Stimulated activated naive CD8-positive, alpha-beta T cell treated with anti-CD3 and anti-CD28 coated beads, Interleukin-15, amount 100 ng/mL, for 72 hours (primary cell): ENCODE data around the gene PTPRG.

ENCODE experiments used
- ATAC-seq: fragments of 150-1000 bp; cut with Tn5 transposase; 2 replicates; pipeline ENCODE4 v1.10.0; 2021; ENCODE audit warnings: mild to moderate bottlenecking, moderate library complexity
- DNase-seq, 2 donors: peaks; one replicate each; pipeline ENCODE4 v3.0.0; 2021 to 2022
- H3K27ac Mint-ChIP-seq, 2 donors: one replicate each; pipeline ENCODE4 v1.8.0; 2022; ENCODE audit warnings: mild to moderate bottlenecking in 2 of 2, mixed read lengths in 2 of 2, moderate library complexity in 2 of 2
- H3K27me3 Mint-ChIP-seq: one replicate; pipeline ENCODE4 v1.8.0; 2022; ENCODE audit warnings: mixed read lengths
- H3K4me1 Mint-ChIP-seq: one replicate; pipeline ENCODE4 v1.8.0; 2022; ENCODE audit warnings: mild to moderate bottlenecking, mixed read lengths
- H3K4me3 Mint-ChIP-seq, 2 donors: one replicate each; pipeline ENCODE4 v1.8.0; 2022; ENCODE audit warnings: mild to moderate bottlenecking in 2 of 2, mixed read lengths in 2 of 2, moderate library complexity in 1 of 2
- H3K9me3 Mint-ChIP-seq, 2 donors: one replicate each; pipeline ENCODE4 v1.8.0; 2022; ENCODE audit warnings: mixed read lengths in 2 of 2

The PTPRG gene

DNA sequence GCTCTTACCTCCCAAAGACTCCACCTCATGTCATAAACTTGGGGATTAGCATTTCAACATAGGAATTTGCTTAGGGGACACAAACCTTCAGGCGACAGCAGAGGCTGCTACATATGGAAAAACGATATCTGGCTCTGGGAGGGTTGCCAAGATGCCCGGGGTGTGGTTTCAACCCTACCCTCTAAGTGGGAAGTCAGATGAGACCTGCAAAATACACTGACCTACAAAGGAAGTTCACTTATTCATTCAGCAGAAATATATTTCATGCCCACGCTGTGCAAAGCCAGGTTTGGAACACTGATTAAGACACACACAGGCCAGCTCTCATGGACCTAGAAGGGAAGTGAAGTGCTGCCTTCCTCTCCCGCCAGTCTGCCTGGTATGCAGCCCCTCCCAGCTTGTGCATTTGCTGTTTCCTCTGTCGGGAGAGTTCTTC, 572.7 kb downstream of the PTPRG start:
- no peak for DNase-seq
- Mint-ChIP-seq H3K4me1 (no peaks in the 10 kb centered on the region), H3K27me3 (peaks cover 26% of the 10 kb centered on the region), H3K27ac (no peak overlapping the region), H3K4me3 (no peak overlapping the region), H3K9me3 (peaks cover 6 to 11% of the 10 kb centered on the region in 2 donors)
- no peak for ATAC-seq

GRCh38 chr3:62135741-62136140, 574.4 kb downstream of the PTPRG start:
- ATAC-seq (no peak), DNase-seq (no peak)
- Mint-ChIP-seq H3K27ac (no peak overlapping the region), H3K4me1 (no peaks in the 10 kb centered on the region), H3K4me3 (no peak overlapping the region), H3K9me3 (peaks cover 6 to 11% of the 10 kb centered on the region in 2 donors), H3K27me3 (peaks cover 37% of the 10 kb centered on the region)

DNA sequence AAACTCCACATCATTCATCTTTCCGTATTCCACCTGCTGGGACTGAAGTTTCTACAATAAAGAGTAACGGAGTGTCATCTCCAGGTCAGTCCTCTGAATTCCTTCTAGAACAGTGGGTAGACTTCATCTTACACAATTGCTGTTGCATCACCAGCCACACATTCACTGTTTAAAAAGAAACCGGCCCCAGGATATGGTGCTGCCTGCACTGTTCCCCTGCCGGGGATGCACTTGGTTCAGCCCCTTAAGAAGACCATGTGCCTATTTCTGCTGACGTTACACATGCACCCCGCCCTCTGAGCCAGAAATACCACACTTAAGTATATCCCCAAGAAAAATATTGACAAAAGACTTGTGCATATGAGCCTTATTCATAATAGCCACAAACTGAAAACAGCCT, 578.6 kb downstream of the PTPRG start:
- Mint-ChIP-seq H3K4me3 (no peak overlapping the region), H3K4me1 (no peaks in the 10 kb centered on the region), H3K27ac (no peak overlapping the region), H3K27me3 (peaks cover 22% of the 10 kb centered on the region), H3K9me3 (peaks cover 6 to 11% of the 10 kb centered on the region in 2 donors)
- ATAC-seq (no peak), DNase-seq (no peak)

DNA sequence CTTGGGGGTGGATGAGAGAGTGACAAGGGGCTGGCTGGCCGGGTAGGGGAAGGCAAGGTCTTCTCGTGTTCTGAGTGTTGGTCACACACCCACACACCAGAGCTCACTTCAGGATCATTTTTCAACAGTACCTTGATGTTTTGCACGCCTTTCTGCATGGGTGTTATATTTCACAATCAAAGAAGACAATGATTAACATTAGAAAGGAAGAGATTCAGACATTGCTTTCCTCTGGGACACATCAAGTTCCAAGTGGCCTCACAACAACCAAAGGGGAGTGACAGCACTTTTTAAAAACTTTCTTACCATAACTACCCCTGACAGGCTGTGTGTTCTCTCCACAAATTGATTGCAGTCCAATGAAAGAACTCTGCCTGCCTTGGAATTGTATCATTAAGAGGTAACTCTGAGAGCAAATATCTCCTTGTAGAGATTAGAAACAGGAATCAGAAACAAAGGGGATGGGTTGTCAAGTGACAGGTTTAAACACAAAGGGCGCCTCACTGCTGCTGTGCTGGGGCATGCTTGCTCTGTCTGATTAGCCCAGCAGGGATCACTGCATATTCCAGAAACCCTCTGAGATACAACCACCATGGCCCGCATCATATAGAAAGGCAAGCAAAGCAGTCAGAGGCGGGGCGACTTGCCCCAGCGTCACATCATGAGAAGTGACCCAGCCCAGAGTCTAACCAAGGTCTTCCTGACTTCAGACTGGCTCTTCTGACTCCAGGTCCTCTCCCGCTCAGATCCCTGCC, 581.1 kb downstream of the PTPRG start:
- no peak for DNase-seq
- H3K9me3 Mint-ChIP-seq, result no peaks in the 10 kb centered on the region
- H3K4me3 Mint-ChIP-seq, result no peak overlapping the region
- H3K27ac Mint-ChIP-seq, result no peak overlapping the region
- peaks cover 15% of the 10 kb centered on the region for H3K27me3 Mint-ChIP-seq
- no peaks in the 10 kb centered on the region for H3K4me1 Mint-ChIP-seq
- no peak for ATAC-seq

DNA sequence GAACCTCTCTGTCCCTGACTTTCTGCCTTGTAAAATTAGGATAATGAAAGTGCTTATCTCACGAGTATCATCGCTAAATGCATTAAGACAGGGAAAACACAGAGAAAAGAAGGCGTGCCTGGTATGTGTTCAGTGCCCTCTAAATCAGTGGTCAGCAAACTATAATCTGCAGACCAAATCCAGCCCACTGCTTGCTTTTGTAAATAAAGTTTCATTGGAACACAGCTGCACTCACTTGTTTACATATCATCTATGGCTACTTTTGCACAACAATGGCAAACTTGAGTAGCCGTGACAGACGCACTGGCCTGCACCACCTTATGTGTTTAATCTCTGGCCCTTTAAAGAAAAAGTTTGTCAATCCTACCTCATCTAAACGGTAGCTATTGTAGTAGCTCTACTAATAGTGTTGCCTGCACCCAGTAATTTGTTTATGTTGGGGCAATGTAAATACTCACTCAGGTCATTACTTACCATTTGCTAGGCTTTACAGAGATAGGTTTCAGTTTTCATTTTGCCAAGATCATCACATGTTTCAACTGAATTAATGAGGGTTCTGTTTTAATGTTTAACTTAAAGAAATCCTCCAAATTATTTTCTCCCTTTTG, 582.6 kb downstream of the PTPRG start:
- Mint-ChIP-seq H3K27ac (no peak overlapping the region), H3K4me3 (no peak overlapping the region), H3K4me1 (no peaks in the 10 kb centered on the region), H3K27me3 (peaks cover 13% of the 10 kb centered on the region), H3K9me3 (no peaks in the 10 kb centered on the region)
- ATAC-seq, result no peak
- DNase-seq, result no peak

DNA sequence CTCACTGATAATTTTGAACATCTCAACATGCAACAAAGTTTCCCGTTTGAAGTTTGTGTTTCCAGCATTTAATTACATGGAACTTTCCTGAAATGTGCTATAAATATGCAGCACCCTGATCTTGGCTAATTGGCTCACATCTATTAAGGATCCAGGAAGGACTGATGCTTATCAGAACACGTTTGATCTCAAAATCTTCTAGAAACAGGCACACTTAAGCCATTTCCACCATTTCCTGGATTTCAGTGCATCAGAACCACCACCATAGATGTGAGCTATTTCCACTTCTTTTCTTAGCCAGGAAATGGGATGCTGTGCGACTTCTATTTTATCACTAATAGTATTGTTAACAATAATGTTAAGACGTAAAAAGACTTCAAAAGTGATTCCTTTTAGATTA, 583.1 kb downstream of the PTPRG start:
- Mint-ChIP-seq H3K9me3 (no peaks in the 10 kb centered on the region), H3K27me3 (peaks cover 8% of the 10 kb centered on the region), H3K27ac (no peak overlapping the region), H3K4me3 (no peak overlapping the region), H3K4me1 (no peaks in the 10 kb centered on the region)
- ATAC-seq (no peak), DNase-seq (no peak)

DNA sequence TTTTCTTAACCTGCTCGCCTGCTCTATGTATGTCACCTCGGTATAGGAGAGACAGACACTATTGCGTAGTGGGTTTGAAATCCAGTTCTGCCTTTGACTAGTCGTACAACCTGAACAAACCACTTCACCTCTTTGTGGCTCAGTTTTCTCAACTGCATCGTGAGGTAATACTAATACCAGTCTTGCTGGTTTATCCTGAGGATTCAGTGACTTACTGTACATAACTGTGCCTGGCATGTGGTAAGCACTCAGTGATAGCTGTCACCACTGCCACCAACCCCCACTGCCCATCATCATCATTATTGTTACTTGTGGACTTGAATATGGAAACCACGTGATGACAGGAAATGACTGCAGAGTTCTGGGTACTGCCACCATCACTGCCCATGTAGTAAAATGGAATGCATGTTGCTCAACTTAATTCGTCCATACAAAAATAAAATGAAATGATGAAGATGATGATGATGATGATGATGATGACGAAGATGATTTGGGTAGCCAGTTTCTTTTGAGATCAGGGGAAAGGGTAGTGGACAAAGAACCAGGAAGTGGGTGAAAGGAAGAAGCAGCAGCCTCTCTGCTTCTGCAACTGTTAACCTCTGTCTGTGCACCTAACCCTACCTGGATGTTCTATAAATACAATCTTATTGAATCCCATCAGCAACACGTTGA, 583.9 kb downstream of the PTPRG start:
- H3K4me1 Mint-ChIP-seq, result no peaks in the 10 kb centered on the region
- ATAC-seq (peak; percentile 64), DNase-seq (peak in 1 of 2 donors; percentile 10)
- peak overlapping the region in 1 of 2 donors; percentile 34 for H3K27ac Mint-ChIP-seq
- H3K4me3 Mint-ChIP-seq, result no peak overlapping the region
- peaks cover under 1% of the 10 kb centered on the region for H3K27me3 Mint-ChIP-seq
- no peaks in the 10 kb centered on the region for H3K9me3 Mint-ChIP-seq

DNA sequence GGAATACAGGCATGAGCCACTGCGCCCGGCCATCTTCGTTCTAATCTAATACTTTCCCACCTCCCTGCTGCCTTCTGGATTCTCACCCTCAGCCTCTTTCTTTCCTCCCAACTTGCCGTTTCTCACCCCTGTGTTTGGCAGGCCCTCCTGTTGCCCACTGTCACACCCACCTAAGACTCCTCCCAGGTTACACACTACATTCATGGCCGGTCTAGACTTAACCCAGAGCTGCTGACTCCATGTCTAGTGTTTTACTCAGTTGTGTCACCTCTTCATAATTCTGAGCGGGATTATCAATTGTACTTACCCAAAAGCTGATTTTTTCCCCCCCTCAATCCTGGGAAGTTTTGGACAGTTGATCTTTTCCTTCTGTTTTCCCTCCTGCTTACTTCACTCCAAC, 588.2 kb downstream of the PTPRG start:
- no peak overlapping the region for H3K4me3 Mint-ChIP-seq
- peak overlapping the region in 1 of 2 donors; percentile 72 for H3K27ac Mint-ChIP-seq
- no peak for ATAC-seq
- no peak for DNase-seq
- no peaks in the 10 kb centered on the region for H3K4me1 Mint-ChIP-seq
- H3K27me3 Mint-ChIP-seq, result no peaks in the 10 kb centered on the region
- no peaks in the 10 kb centered on the region for H3K9me3 Mint-ChIP-seq

DNA sequence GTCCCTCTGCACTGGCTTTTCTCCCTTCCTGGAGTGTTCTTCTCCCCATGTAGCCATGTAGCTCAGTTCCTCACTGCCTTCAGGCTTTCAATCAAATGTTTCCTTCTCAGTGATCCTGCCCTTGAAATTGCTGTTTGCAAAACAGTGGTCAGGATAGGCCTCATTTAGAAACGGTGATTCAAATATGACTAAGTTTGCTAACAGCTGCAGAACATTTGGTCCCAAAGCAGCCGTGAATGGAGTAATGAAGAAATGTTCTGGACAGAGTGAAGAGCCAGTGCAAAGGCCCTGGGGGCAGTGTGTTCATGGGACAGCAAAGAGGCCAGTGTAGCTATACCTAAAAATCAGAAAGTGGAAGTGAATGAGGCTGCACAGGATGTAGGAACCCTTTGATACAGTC, 588.6 kb downstream of the PTPRG start:
- no peak for DNase-seq
- Mint-ChIP-seq H3K4me3 (no peak overlapping the region), H3K27ac (peak overlapping the region; percentile 1 to 72), H3K27me3 (no peaks in the 10 kb centered on the region), H3K4me1 (no peaks in the 10 kb centered on the region), H3K9me3 (no peaks in the 10 kb centered on the region)
- ATAC-seq, result no peak

DNA sequence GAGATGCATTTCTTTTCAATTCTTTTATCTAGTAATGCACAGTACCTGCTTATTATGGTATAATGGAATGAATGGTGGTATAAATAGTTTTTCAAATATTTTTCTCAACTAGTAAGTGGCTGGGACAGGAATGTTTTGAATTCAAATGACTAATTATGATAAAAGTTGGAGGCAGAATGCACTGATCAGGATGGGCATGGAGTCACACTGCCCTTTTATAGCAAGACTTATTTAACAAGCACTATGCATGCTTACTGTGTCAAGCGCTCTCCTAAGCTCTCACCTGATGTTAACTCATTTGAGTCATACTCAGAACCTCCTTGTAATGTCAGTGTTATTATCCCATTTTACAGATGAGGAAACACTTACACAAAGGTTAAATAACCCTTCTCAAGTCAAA, 590.2 kb downstream of the PTPRG start:
- Mint-ChIP-seq H3K27ac (no peak overlapping the region), H3K4me3 (no peak overlapping the region), H3K27me3 (no peaks in the 10 kb centered on the region), H3K4me1 (no peaks in the 10 kb centered on the region), H3K9me3 (no peaks in the 10 kb centered on the region)
- ATAC-seq (no peak), DNase-seq (no peak)

DNA sequence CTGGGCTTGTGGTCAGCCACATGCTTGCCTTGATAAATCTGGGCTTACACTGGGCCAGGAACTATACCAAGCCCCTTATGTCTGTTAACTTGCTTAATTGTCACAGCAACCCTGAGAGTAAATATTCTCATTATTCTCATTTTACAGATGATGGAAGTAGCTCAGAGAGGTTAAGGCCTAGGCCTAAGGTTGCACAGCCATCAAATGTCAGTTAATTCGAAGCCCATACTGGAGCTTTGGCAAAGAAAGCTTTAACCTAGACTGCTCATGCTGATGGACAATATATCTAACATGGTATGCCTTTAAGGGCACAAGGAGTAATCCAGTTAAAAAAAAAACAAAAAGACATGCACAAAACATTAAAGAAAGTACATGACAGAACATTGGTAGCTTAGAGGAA, 591.9 kb downstream of the PTPRG start:
- DNase-seq, result no peak
- no peak for ATAC-seq
- H3K9me3 Mint-ChIP-seq, result no peaks in the 10 kb centered on the region
- H3K27ac Mint-ChIP-seq, result no peak overlapping the region
- H3K27me3 Mint-ChIP-seq, result no peaks in the 10 kb centered on the region
- no peaks in the 10 kb centered on the region for H3K4me1 Mint-ChIP-seq
- no peak overlapping the region for H3K4me3 Mint-ChIP-seq

DNA sequence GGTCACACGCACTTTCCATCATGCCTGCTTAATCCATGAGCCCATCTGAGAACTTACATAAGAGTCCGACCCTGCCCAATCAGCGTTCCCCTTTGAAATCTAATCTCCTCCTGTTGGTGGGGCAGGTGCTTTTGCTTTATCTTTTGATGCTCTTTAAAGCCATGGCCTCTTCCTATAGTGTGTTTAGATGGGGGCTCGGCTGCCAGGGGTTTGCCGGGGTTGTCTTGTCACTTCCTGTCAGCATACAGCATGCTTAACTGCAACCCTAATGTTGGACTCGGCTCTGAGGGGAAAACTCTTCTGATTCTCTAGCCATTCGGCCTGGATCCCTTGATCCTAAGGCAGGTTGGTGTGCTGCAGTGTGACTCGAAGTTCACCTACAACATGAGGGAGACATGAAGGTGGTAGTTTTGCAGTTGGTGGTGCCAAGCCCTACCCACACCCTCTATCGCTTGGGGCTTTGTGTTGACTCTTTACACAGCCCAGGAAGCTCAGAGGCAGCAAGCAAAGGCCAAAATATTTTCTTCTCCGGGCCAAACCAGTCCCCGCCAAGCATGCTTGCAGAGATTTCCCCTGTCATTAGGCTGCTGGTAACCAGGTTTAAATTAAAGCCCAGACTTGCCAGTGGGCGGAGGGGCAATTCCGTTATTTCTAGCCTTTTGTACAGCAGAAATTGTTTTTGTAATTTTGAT, 593.2 kb downstream of the PTPRG start:
- Mint-ChIP-seq H3K27ac (no peak overlapping the region), H3K27me3 (no peaks in the 10 kb centered on the region), H3K4me3 (no peak overlapping the region), H3K9me3 (no peaks in the 10 kb centered on the region), H3K4me1 (no peaks in the 10 kb centered on the region)
- ATAC-seq (no peak), DNase-seq (no peak)

DNA sequence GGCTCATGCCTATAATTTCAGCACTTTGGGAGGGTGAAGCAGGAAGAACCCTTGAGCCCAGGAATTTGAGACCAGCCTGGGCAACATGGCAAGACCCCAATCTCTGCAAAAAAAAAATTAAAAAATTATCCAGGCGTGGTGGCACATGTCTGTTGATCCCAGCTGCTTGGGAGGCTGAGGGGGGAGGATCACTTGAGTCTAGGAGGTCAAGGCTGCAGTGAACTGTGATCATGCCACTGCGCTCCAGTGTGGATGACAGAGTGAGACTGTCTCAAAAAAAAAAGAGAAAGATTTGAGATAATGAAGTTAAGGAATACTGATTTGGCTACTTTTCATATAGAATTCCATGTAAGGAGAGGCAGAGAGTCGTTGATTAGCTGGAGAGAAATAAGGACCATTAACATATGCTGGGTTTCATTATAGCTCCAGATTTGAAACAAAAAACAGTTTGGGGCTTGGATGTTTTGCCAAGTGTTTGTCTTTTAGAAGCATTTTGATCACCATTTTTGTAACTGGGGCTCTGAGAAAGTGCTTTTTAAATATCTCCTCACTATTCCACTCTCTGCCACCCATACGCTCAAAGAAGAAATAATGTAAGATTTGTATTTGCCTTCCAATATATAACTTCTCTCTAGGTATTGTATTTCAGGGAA, 597.8 kb downstream of the PTPRG start:
- no peak for ATAC-seq
- no peaks in the 10 kb centered on the region for H3K27me3 Mint-ChIP-seq
- DNase-seq, result no peak
- H3K27ac Mint-ChIP-seq, result no peak overlapping the region
- H3K4me3 Mint-ChIP-seq, result no peak overlapping the region
- no peaks in the 10 kb centered on the region for H3K9me3 Mint-ChIP-seq
- no peaks in the 10 kb centered on the region for H3K4me1 Mint-ChIP-seq

DNA sequence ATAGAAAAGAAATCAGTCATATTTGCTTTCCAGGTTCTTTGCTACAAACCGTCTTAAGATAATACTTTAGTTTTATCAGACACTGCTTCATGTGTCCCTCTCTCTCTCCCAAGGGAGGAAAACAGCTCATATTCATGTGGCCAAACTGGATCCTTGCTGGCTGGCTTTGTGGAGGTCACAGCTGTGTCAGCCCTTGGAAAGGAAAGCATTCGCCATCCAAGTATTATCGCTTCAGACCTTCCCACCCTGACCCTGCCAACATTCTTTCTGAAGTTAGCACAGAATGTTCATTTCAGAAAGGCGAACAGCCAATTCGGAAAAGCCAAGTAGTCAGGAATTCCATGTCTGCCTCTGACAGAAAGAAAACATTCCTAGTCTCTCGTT, 598.3 kb downstream of the PTPRG start:
- H3K27ac Mint-ChIP-seq, result no peak overlapping the region
- no peak for ATAC-seq
- H3K27me3 Mint-ChIP-seq, result no peaks in the 10 kb centered on the region
- no peak overlapping the region for H3K4me3 Mint-ChIP-seq
- no peaks in the 10 kb centered on the region for H3K9me3 Mint-ChIP-seq
- H3K4me1 Mint-ChIP-seq, result no peaks in the 10 kb centered on the region
- no peak for DNase-seq

DNA sequence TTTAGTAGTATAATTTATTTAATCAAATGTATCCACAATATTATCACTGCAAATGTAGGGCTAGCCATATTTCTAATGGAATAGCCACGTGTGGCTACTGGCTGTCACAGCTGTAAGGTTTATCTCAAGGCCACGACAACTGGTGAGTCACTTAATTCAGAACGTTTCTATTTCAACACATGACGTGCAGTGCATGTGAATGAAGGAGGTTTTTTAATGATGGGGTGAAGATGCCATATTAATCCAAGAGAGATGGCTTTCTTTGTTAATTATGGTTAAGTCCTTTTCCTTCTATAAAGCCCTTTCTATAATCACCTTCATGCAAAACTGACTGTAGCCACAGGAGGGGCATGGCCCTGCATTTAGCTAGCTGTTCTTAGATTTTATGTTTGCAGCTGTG, 600.0 kb downstream of the PTPRG start:
- DNase-seq, result no peak
- Mint-ChIP-seq H3K9me3 (no peaks in the 10 kb centered on the region), H3K4me3 (no peak overlapping the region), H3K27me3 (no peaks in the 10 kb centered on the region), H3K4me1 (no peaks in the 10 kb centered on the region), H3K27ac (no peak overlapping the region)
- no peak for ATAC-seq
